GM18499 (cell line): ENCODE results near the gene MRPL12.

Experiments used
- ATAC-seq: cut with Tn5 transposase; IDR thresholded peaks from one replicate; pipeline ENCODE4 v1.9.1; 2021; ENCODE audit warnings: moderate number of reproducible peaks; ENCODE audit not compliant: insufficient read depth, unreplicated experiment

MRPL12 gene

GRCh38 chr17:81700353-81701287 lies 2.5 kb upstream of the MRPL12 start:
- ATAC-seq = no peak

- no peak for ATAC-seq
Observed at GRCh38 chr17:81701288-81702071, 1.7 kb upstream of the MRPL12 start.

DNA sequence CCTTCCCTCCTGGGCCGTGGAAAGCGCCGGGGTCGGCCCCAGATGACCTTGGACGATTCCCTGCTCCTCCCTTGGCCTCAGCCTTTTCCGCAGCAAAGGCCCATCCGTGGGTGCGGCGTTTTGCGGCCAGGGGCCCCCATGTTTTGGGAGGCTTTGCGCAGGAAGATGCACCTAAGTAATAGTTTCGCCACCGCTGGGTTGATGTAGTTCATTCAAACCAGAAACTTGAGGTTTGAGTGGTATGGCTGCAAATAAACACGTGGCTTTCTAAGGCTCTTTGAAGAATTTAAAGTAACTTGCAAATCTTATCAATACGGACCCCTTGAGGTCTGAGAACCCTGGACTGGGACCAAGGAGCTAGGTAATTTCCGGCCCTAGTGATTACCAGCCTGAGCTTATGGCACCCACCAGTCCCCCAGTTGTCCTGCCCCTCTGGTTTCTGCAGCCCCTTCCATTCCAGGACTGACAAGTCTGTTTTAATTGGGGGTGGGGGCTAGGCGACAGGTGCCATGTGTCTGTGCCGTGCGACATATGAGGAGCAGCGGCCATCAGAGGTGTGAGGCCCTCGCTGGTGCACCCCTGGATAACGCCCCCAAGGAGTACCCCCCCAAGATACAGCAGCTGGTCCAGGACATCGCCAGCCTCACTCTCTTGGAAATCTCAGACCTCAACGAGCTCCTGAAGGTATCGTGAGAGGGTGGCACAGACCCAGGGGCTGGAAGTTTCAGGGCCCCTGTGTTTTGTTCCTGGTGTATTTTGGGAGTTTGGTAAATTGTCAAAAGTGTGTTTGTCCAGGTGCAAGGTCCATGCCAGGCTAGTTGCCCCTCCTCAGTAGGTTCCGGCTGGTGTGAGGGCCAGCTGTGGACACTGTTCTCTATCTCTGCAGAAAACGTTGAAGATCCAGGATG lies 834 bp downstream of the MRPL12 start:
- ATAC-seq = peak; percentile 5

DNA sequence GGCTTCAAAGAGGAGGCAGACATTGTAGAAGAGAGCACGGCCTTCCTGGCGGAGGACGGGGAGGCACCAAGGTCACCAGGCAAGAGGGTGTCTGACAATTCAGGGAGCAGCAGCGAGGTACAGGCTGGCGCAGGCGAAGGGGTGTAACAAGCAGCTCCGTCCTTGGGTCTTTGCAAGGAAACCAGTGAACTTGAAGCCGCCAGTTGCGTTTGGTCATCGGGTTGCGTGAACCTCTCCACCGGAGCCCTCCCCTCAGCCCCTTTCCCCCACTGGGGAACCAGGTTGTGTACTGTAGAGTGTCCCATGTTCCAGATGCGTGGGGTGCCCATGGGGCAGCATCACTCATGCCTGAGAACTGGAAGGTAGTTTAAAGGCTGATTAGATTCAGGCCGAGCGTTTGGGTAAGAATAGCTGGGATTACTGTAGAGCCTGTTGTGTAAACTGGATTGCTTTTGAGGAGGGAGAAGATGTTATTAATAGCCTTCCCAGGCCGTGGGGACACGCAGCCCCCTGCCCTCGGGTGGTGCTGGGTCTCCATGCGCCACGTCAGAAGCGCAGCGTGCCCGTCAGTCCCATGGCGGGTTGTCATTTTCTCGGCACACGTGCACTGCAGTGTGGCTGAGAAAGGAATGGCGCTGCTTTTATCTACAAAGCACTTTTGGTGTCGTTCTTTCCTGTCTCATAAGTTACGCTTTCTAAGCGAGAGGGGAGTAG lies 2.5 kb downstream of the MRPL12 start:
- no peak for ATAC-seq

- no peak for ATAC-seq
Observed at GRCh38 chr17:81706232-81706611, 3.1 kb downstream of the MRPL12 start.

DNA sequence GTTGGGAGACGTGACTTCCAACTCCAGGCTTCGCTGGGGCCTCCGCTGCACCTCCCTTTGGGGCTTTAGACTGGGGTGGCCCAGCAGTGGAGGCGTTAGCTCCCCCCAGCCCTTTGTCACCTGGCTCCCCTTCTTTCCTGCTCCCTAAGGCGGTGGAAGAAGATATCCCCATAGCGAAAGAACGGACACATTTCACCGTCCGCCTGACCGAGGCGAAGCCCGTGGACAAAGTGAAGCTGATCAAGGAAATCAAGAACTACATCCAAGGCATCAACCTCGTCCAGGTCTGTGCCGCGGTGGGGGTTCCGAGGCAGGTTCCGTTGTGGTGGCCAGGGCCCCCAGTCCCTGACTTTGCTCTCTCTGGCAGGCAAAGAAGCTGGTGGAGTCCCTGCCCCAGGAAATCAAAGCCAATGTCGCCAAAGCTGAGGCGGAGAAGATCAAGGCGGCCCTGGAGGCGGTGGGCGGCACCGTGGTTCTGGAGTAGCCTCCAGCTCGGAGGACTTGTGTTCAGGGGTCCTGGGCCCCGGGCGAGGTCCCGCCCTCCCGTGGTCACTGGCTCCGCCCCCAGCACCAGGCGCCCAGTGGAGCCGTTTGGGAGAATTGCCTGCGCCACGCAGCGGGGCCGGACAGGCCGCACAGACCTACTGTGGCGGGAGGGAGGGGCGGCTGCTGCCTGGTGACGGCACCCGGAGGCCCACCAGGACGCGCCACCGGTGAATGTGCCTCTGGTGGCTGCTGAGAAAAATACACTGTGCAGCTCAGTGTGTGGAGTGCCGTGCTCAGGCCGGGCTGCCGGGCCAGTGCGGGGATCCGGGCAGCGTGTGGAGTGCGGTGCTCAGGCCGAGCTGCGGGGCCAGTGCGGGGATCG lies 3.8 kb downstream of the MRPL12 start:
- ATAC-seq = no peak

DNA sequence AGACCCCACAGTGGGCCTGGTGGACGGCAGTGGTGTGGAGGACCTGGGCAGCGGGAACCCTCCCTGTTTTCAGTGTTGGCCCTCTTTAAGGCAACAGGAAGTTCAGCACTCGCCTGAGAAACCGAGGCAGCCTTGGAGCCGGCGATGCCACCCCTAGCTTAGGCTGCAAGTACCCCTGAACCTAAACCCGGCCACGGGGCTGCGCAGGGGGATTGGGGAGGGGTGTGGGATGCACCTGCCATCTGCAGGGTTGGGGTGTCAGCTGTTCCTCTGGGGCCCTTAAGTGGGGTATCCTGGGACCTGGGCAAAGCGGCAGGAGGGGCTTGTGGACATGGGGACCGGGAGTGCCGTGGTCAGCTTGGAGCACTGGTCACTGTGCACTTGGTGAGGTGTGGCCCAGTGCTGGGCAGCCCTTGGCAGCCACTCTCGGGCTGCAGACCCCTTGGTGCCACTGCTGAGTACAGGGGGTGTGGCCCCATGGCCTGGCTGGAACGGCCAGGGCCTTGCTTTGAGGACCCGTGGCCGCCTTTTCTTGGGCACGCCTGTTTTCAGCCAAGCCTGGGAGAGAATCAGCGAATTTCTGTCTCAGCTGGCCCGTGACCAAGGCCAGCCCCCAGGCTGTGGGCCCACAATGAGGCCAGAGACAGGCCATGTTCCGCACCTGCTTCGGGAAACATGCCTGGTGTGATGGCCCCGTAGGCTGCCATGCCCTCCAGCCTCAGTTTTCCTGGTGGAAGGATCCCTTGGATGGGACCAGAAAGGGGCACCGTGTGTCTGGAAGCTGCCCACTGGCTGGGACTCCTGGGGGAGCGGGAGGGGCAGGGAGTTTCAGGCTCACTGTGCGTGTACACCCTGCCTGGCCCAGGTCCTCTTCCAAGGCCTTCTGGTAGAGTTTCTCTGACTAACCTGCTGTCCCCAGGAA lies 4.8 kb downstream of the MRPL12 start:
- ATAC-seq = no peak

DNA sequence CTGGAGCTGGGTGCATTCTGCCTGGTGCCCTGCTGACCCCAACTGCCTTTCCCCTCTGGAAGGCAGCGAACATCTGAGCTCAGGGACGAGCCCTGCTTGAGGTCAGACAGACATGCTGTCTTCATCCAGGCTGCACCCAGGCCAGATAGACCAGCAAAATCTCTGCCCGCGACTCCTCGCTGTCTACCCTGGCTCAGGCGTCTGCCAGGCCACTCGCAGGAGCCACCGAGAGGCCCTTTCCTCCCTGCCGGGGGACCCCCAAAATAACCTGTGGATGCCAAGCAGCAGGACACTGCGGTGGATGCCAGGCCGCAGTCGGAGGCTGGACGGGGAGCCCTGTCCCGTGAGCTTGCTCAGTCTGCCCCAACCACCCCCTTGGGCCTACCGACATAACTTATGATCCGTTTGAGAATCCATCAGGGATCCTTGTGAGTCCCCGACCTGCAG lies 5.6 kb downstream of the MRPL12 start:
- ATAC-seq = no peak

DNA sequence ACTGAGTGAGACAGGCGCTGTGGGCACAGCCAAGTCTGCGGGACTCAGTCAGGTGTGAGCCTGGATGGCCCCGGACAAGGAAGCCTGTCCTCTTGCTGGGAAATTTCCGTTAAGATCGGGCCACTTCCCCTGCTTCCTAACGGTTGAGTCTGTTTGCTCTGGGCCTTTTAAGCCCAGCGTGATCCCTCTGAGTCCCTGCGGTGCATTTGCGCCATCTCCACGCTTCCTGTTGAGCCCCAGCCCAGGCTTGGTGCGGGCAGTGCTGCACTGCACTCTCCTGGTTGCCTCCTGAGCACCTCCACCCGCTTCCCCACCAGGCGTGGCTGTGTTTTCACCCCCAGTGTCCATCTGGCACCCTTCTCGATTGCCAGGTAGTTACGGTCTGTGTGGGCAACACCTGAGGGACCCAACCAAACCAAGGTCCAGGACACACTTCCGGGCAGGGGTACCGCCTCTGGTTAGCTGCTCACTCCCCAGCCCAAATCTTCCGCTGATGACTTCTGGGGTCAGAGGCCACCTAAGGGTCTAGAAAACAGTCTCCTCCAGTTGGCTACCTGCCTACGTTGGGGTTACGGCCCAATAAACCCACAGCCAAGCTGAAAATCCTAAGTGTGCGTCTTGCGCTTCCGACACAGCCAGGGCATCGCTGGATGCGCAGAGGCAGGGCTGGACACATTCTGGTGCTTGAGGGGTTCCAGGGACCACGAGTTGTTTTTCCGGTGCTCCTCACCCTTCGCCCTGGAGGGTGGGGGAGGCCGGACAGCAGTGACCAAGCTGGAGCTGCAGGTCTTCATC lies 7.5 kb downstream of the MRPL12 start:
- no peak for ATAC-seq

DNA sequence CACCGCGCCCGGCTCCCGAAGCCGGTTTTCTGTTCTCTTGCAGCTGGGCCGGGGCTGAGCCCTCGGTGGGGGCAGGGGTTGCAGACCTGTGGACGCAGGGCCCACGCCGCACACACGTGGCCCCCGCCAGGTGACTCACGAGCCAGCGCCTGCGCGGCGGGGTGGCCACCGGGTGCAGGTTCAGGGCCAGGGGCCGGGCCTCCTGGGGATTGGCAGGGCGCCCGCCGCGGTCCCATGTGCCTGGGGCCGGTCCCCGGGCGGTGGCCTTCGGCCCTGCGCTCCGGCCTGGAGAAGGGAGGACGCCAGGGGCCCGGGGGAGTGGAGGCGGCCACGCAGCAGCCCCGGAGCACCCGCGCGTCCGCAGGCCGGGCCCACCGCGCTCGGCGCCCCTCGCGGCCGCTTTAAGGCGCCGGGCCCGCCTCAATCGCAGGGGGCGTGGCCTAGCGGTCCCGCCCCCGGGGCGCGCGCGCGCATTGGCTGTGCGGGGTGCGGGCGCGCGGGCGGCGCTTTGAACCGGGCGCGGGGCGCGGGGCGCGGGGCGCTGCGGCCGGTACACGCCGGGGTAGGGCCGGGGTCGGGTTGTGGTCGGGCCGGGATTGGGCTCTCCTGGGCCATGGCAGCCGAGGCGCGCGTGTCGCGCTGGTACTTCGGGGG lies 8.8 kb downstream of the MRPL12 start, which contains the start of gene SLC25A10:
TSS of gene SLC25A10 (plus strand) at position 471 of the 654 bp plus-strand sequence. CDS start at position 614, 143 bp downstream.
- no peak for ATAC-seq

- ATAC-seq = no peak
Observed at GRCh38 chr17:81712468-81713003, 9.4 kb downstream of the MRPL12 start.

GRCh38 chr17:81713004-81713555 lies 9.9 kb downstream of the MRPL12 start:
- no peak for ATAC-seq

DNA sequence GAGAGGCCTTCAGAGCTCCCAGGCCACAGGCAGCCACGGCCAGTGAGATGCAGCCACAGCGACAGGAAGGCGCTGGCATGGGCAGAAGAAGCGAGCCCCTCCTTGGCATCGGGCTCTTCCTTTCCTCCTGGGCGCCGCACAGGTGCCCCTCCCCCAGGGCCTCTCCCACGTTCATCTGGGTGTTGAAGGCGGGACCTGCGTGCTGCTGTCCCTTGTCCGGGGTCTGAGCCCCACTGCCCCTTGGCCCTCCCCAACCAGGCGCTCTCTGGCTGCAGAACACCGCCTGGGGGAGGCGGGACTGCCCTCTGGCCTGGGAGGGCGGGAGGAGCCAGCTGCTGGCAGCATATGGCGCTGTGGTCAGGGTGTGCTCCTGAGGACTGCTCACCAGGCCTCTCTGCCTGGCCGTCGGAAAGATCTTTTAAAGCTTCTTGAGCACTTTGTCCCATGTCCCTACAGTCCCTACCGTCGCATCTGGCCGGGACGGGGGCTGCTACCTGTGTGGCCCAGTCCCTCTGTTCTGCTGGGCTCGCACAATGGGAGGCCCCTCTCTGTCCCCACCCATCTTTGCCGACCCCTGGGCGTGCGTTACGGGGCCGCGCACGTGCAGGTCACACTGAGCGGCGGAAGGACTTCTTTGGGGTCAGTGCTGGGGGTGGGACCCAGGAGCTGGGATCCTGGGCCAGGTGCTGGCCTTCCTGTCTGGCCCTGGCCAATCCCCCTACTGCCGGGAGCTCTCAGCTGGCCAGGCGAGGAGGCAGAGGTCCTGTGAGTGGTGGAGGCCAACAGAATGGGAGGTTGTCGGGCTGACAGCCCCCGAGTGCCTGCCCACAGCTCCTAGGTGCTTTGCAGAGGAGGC lies 10.6 kb downstream of the MRPL12 start:
- no peak for ATAC-seq

GRCh38 chr17:81714412-81715106 lies 11.4 kb downstream of the MRPL12 start:
- ATAC-seq = no peak
